Mesenchymal stem cell (in vitro differentiated cells and primary cell): ENCODE measurements around the gene STOM.

Experiments used
- DNase-seq: peaks from one replicate; pipeline ENCODE4 v3.0.0-alpha.2; 2013
- H2AFZ ChIP-seq: one replicate; pipeline ENCODE4 v1.6.1; 2013; ENCODE audit warnings: low read depth, mild to moderate bottlenecking, control low read depth, inconsistent platforms, low read length, moderate library complexity
- H2AK5ac ChIP-seq: 2 replicates; pipeline ENCODE4 v1.6.1; 2013; ENCODE audit warnings: low read length, moderate library complexity, mild to moderate bottlenecking, inconsistent platforms; ENCODE audit not compliant: severe bottlenecking
- H2BK120ac ChIP-seq: one replicate; pipeline ENCODE4 v1.6.1; 2013; ENCODE audit warnings: low read depth, mild to moderate bottlenecking, inconsistent platforms, low read length, moderate library complexity
- H2BK12ac ChIP-seq, 2 experiments: one replicate each; pipeline ENCODE4 v1.6.1; 2013; ENCODE audit warnings: inconsistent platforms in 2 of 2, low read length in 2 of 2, mild to moderate bottlenecking in 2 of 2, moderate library complexity in 2 of 2, control low read depth in 1 of 2
- H2BK15ac ChIP-seq: one replicate; pipeline ENCODE4 v1.6.1; 2013; ENCODE audit warnings: mild to moderate bottlenecking, low read depth, inconsistent platforms; ENCODE audit not compliant: poor library complexity, severe bottlenecking
- H2BK5ac ChIP-seq: 2 replicates; pipeline ENCODE4 v1.6.1; 2013; ENCODE audit warnings: low read depth, mild to moderate bottlenecking, low read length, control low read depth, inconsistent platforms; ENCODE audit not compliant: poor library complexity, severe bottlenecking
- H3K14ac ChIP-seq, 2 experiments: one replicate each; pipeline ENCODE4 v1.6.1; 2013; ENCODE audit warnings: inconsistent platforms in 2 of 2, low read length in 2 of 2, control low read depth in 1 of 2, mild to moderate bottlenecking in 1 of 2, moderate library complexity in 1 of 2
- H3K18ac ChIP-seq, 2 experiments: one replicate each; pipeline ENCODE4 v1.6.1; 2013; ENCODE audit warnings: inconsistent platforms in 2 of 2, low read length in 2 of 2, control low read depth in 1 of 2, low read depth in 1 of 2, mild to moderate bottlenecking in 1 of 2
- H3K23ac ChIP-seq, 2 experiments: one replicate each; pipeline ENCODE4 v1.6.1; 2013; ENCODE audit warnings: inconsistent platforms in 2 of 2, low read length in 2 of 2, mild to moderate bottlenecking in 2 of 2, moderate library complexity in 2 of 2, control low read depth in 1 of 2
- H3K27ac ChIP-seq: 2 replicates; pipeline ENCODE4 v1.5.1; 2013; ENCODE audit warnings: mild to moderate bottlenecking, moderate library complexity, low read length, control low read depth, inconsistent platforms; ENCODE audit not compliant: poor library complexity, severe bottlenecking
- H3K27me3 ChIP-seq, 2 experiments: 2 replicates each; pipeline versions ENCODE4 v1.6.1 to v1.7.0; 2013; ENCODE audit warnings: low read length in 2 of 2, mild to moderate bottlenecking in 2 of 2, moderate library complexity in 2 of 2, control low read depth in 1 of 2, inconsistent platforms in 1 of 2; ENCODE audit not compliant: control insufficient read depth in 1 of 2, insufficient read depth in 1 of 2
- H3K36me3 ChIP-seq, 2 experiments: 2 replicates each; pipeline versions ENCODE4 v1.6.1 to v1.7.0; 2013; ENCODE audit warnings: low read length in 2 of 2, control low read depth in 1 of 2, inconsistent platforms in 1 of 2, low read depth in 1 of 2, mild to moderate bottlenecking in 1 of 2; ENCODE audit not compliant: insufficient read depth in 2 of 2, control insufficient read depth in 1 of 2
- H3K4ac ChIP-seq, 2 experiments: one replicate each; pipeline ENCODE4 v1.6.1; 2013; ENCODE audit warnings: inconsistent platforms in 2 of 2, low read length in 2 of 2, mild to moderate bottlenecking in 2 of 2, moderate library complexity in 2 of 2, control low read depth in 1 of 2, low read depth in 1 of 2
- H3K4me1 ChIP-seq: 2 replicates; pipeline ENCODE4 v1.6.1; 2013; ENCODE audit warnings: low read depth, low read length, control low read depth; ENCODE audit not compliant: control insufficient read depth, insufficient read depth
- H3K4me2 ChIP-seq: 2 replicates; pipeline ENCODE4 v1.6.1; 2013; ENCODE audit warnings: low read length, mild to moderate bottlenecking, inconsistent platforms; ENCODE audit not compliant: poor library complexity, severe bottlenecking
- H3K4me3 ChIP-seq, 2 experiments: 2 replicates each; pipeline versions ENCODE4 v1.5.1 to v1.7.0; 2013; ENCODE audit warnings: low read length in 2 of 2, mild to moderate bottlenecking in 2 of 2, control low read depth in 1 of 2, low read depth in 1 of 2; ENCODE audit not compliant: insufficient read depth in 1 of 2
- H3K79me1 ChIP-seq: replicated peaks from 2 replicates; pipeline ENCODE4 v1.6.1; 2013; ENCODE audit warnings: mild to moderate bottlenecking, control low read depth, low read length, inconsistent platforms; ENCODE audit not compliant: poor library complexity, severe bottlenecking
- H3K9ac ChIP-seq: 2 replicates; pipeline ENCODE4 v1.7.0; 2013; ENCODE audit warnings: mild to moderate bottlenecking, low read length, moderate library complexity
- H3K9me3 ChIP-seq: 2 replicates; pipeline ENCODE4 v1.7.0; 2013; ENCODE audit warnings: mild to moderate bottlenecking, low read length; ENCODE audit not compliant: control insufficient read depth
- H4K8ac ChIP-seq: one replicate; pipeline ENCODE4 v1.6.1; 2013; ENCODE audit warnings: inconsistent platforms, mild to moderate bottlenecking, low read length, moderate library complexity
- H4K91ac ChIP-seq: one replicate; pipeline ENCODE4 v1.6.1; 2013; ENCODE audit warnings: mild to moderate bottlenecking, low read length, inconsistent platforms
- WGBS: methylation state at CpG from one replicate; pipeline ENCODE4 v1.1.7; 2013; ENCODE audit warnings: mixed read lengths; 5-methylcytosine and 5-hydroxymethylcytosine counted together

The STOM gene

DNA sequence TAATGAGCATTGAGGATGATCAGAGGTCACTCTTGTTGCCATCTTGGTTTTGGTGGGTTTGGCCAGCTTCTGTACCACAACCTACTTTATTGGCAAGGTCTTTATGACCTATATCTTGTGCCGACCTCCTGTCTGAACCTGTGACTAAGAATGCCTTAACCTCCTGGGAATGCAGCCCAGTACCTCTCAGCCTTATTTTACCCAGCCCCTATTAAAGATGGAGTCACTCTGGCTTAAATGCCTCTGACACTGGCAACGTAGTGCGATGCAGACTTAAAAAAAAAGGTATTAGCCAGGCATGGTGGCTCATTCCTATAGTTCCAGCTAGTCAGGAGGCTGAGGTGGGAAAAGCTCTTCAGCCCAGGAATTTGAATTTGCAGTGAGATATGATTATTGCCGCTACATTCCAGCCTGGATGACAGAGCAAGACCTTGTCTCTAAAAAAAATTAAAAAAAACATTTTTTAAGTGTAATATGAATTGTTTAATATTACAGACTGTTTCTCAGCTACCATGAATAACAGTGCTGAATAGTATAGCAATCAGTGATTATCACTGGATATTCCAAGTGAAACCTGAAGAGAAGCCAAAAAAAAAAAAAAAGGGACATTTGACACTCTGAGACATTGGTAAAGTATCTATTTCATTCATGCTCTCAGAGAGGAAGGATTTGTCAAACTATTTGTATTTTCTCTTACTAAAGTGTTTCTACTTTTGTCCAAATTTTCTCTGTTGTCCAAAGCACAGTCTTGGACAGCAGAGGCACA is 18.3 kb upstream of the STOM start:
- H3K9me3 ChIP-seq = no peaks in the 10 kb centered on the region
- H3K79me1 ChIP-seq = no peaks in the 10 kb centered on the region
- H4K8ac ChIP-seq = no peak overlapping the region
- no peak overlapping the region for H3K9ac ChIP-seq
- no peak overlapping the region for H3K18ac ChIP-seq
- no peak overlapping the region for H2AK5ac ChIP-seq
- H3K4me2 ChIP-seq = no peak overlapping the region
- no peaks in the 10 kb centered on the region for H3K27me3 ChIP-seq
- no peak overlapping the region for H3K4ac ChIP-seq
- H2BK15ac ChIP-seq = no peak overlapping the region
- no peaks in the 10 kb centered on the region for H3K36me3 ChIP-seq
- DNase-seq = no peak
- no peak overlapping the region for H2AFZ ChIP-seq
- H3K27ac ChIP-seq = no peak overlapping the region
- WGBS = 78% methylated on average over 3 of the region's 4 CpGs
- no peak overlapping the region for H3K4me3 ChIP-seq
- H3K14ac ChIP-seq = no peak overlapping the region
- H4K91ac ChIP-seq = no peak overlapping the region
- H2BK120ac ChIP-seq = no peak overlapping the region
- H2BK12ac ChIP-seq = no peak overlapping the region
- H3K23ac ChIP-seq = no peak overlapping the region
- no peaks in the 10 kb centered on the region for H3K4me1 ChIP-seq
- no peak overlapping the region for H2BK5ac ChIP-seq

DNA sequence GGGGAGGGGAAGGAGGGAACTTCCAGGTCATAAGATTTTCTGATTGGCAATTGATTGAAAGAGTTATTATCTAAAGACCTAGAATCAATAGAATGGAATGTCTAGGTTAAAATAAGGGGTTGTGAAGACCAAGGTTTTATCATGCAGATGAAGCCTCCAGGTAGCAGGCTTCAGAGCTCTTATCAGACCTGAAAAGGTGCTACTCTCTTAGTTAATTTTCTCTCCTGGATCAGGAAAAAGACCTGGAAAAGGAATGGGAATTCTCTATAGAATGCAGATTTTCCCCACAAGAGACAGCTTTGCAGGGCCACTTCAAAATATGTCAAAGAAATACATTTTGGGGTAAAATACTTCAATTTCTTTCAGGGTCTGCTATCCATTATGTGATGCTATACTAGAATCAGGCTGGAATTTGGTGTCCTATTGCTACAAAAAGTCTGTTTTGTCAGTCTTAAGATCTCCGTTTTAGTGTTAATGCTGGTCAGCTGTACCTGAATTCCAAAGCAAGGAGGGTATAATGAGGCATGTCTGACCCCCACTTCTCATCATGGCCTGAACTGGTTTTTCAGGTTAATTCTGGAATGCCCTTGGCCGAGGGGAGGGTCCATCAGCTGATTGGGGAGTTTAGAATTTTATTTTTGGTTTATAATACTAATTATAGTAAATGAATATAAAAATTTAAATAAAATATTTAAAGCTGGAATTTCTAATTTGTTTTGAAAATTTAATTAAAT is 16.6 kb upstream of the STOM start:
- H2AK5ac ChIP-seq = no peak overlapping the region
- no peak overlapping the region for H3K27ac ChIP-seq
- no peak overlapping the region for H4K91ac ChIP-seq
- no peak overlapping the region for H4K8ac ChIP-seq
- no peaks in the 10 kb centered on the region for H3K79me1 ChIP-seq
- no peak overlapping the region for H2AFZ ChIP-seq
- H3K4me1 ChIP-seq = no peaks in the 10 kb centered on the region
- no peak overlapping the region for H3K4me3 ChIP-seq
- no peak overlapping the region for H3K9ac ChIP-seq
- H3K18ac ChIP-seq = no peak overlapping the region
- H2BK15ac ChIP-seq = no peak overlapping the region
- H2BK12ac ChIP-seq = no peak overlapping the region
- H3K27me3 ChIP-seq = no peaks in the 10 kb centered on the region
- no peaks in the 10 kb centered on the region for H3K9me3 ChIP-seq
- H3K14ac ChIP-seq = no peak overlapping the region
- DNase-seq = no peak
- no peak overlapping the region for H2BK120ac ChIP-seq
- no peak overlapping the region for H3K4me2 ChIP-seq
- no peaks in the 10 kb centered on the region for H3K36me3 ChIP-seq
- no peak overlapping the region for H2BK5ac ChIP-seq
- H3K4ac ChIP-seq = no peak overlapping the region
- 92% methylated on average over 1 of the region's 2 CpGs for WGBS
- no peak overlapping the region for H3K23ac ChIP-seq

DNA sequence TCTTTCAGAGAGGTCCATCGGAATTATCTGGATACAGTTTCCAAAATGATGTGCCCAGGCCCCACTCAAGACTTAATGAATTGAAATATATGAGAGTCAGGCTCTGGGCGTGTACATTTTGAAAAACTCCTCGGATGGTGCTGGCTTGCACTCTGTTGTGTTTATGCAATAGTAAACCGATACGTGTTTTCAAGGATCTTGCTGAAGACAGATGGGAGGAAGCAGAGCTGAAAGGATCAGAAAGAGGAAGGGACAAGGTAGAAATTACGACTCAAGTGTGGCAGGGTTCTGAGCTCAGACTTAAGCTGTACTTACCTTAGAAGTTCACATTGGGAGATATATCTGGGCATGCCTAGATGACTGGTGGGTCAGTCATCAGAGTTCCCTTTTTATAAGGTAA is 13.7 kb upstream of the STOM start:
- H2AK5ac ChIP-seq = no peak overlapping the region
- H3K27me3 ChIP-seq = no peaks in the 10 kb centered on the region
- H3K4me3 ChIP-seq = no peak overlapping the region
- H3K4me1 ChIP-seq = no peaks in the 10 kb centered on the region
- H4K8ac ChIP-seq = no peak overlapping the region
- H4K91ac ChIP-seq = no peak overlapping the region
- H3K79me1 ChIP-seq = no peaks in the 10 kb centered on the region
- H3K4ac ChIP-seq = no peak overlapping the region
- no peak overlapping the region for H3K14ac ChIP-seq
- no peaks in the 10 kb centered on the region for H3K36me3 ChIP-seq
- WGBS = 67% methylated on average over 6 of the region's 6 CpGs
- H2BK5ac ChIP-seq = no peak overlapping the region
- no peak overlapping the region for H3K23ac ChIP-seq
- no peak for DNase-seq
- no peak overlapping the region for H2BK15ac ChIP-seq
- H3K18ac ChIP-seq = no peak overlapping the region
- H3K9ac ChIP-seq = no peak overlapping the region
- no peaks in the 10 kb centered on the region for H3K9me3 ChIP-seq
- H3K27ac ChIP-seq = no peak overlapping the region
- no peak overlapping the region for H2BK120ac ChIP-seq
- no peak overlapping the region for H2AFZ ChIP-seq
- no peak overlapping the region for H3K4me2 ChIP-seq
- H2BK12ac ChIP-seq = no peak overlapping the region

DNA sequence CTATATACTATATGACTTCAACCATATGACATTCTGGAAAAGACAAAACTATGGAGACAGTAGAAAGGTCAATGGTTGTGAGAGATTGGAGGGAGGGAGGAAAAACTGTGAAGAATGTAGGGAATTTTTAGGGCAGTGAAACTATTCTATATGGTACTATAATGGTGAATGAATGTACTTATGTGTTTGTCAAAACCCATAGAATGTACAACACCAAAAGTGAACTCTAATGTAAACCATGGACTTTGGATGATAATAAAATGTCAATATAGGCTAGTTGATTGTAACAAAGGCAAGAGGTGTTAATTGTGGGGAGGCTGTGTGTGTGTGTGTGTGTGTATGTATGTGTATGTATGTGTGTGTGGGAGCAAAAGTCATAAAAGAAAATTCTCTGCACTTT is 10.8 kb upstream of the STOM start:
- H4K91ac ChIP-seq = no peak overlapping the region
- H2BK12ac ChIP-seq = no peak overlapping the region
- no peaks in the 10 kb centered on the region for H3K9me3 ChIP-seq
- no peak overlapping the region for H4K8ac ChIP-seq
- H3K18ac ChIP-seq = no peak overlapping the region
- H3K23ac ChIP-seq = no peak overlapping the region
- no peak overlapping the region for H2AFZ ChIP-seq
- H3K4me3 ChIP-seq = no peak overlapping the region
- H3K14ac ChIP-seq = no peak overlapping the region
- no peak overlapping the region for H3K27ac ChIP-seq
- no peak overlapping the region for H2BK5ac ChIP-seq
- H3K4ac ChIP-seq = no peak overlapping the region
- no peak overlapping the region for H2BK15ac ChIP-seq
- no peak overlapping the region for H3K9ac ChIP-seq
- H3K79me1 ChIP-seq = no peaks in the 10 kb centered on the region
- H3K4me1 ChIP-seq = no peaks in the 10 kb centered on the region
- no peak for DNase-seq
- H3K36me3 ChIP-seq = no peaks in the 10 kb centered on the region
- H3K27me3 ChIP-seq = no peaks in the 10 kb centered on the region
- no peak overlapping the region for H3K4me2 ChIP-seq
- no peak overlapping the region for H2AK5ac ChIP-seq
- H2BK120ac ChIP-seq = no peak overlapping the region
